ENCODE results near the gene SPIB.
"Not testable (repeated sequence)": the region's sequence is repeated elsewhere in the genome, so short reads cannot be mapped to it uniquely, and the experiment has no call there.

The SPIB gene

GRCh38 chr19:50387176-50387867, 31.4 kb upstream of the SPIB start:
- H3K27ac ChIP-seq = peak overlapping the region; percentile 74
- H3K9me3 ChIP-seq = no peaks in the 10 kb centered on the region
- H3K36me3 ChIP-seq = peaks cover 9% of the 10 kb centered on the region
- TF ChIP-seq CTCF (IDR thresholded peaks at IDR 0.05) = no peak
- peak overlapping the region; percentile 42 to 58 for H3K4me3 ChIP-seq (ENCODE audit: low read depth in 1 of 2, low read length in 1 of 2)
- H3K27me3 ChIP-seq = no peaks in the 10 kb centered on the region
- peaks cover 37 to 41% of the 10 kb centered on the region in 2 experiments for H3K4me1 ChIP-seq (ENCODE audit: control insufficient read depth in 1 of 2, insufficient read depth in 1 of 2, low read depth in 1 of 2, low read length in 1 of 2)

GRCh38 chr19:50387868-50388245, 30.9 kb upstream of the SPIB start:
- Histone ChIP-seq H3K27ac (peak overlapping the region; percentile 74), H3K9me3 (no peaks in the 10 kb centered on the region), H3K4me3 (ENCODE audit: low read depth in 1 of 2, low read length in 1 of 2) (peak overlapping the region; percentile 42 to 58), H3K27me3 (no peaks in the 10 kb centered on the region), H3K36me3 (peaks cover 4% of the 10 kb centered on the region), H3K4me1 (ENCODE audit: control insufficient read depth in 1 of 2, insufficient read depth in 1 of 2, low read depth in 1 of 2, low read length in 1 of 2) (peaks cover 37 to 41% of the 10 kb centered on the region in 2 experiments)
- TF ChIP-seq CTCF (IDR thresholded peaks at IDR 0.05) = no peak

GRCh38 chr19:50390295-50390694, 28.4 kb upstream of the SPIB start:
- not testable (repeated sequence) for H3K9me3 ChIP-seq; H3K27me3 ChIP-seq; H3K27ac ChIP-seq; H3K4me3 ChIP-seq (ENCODE audit: low read depth in 1 of 2, low read length in 1 of 2); H3K36me3 ChIP-seq
- H3K4me1 ChIP-seq (ENCODE audit: control insufficient read depth in 1 of 2, insufficient read depth in 1 of 2, low read depth in 1 of 2, low read length in 1 of 2) = peaks cover 18 to 24% of the 10 kb centered on the region in 2 experiments

GRCh38 chr19:50390952-50391351, 27.8 kb upstream of the SPIB start:
- peaks cover 12 to 18% of the 10 kb centered on the region in 2 experiments for H3K4me1 ChIP-seq (ENCODE audit: control insufficient read depth in 1 of 2, insufficient read depth in 1 of 2, low read depth in 1 of 2, low read length in 1 of 2)
- not testable (repeated sequence) for H3K4me3 ChIP-seq (ENCODE audit: low read depth in 1 of 2, low read length in 1 of 2); H3K9me3 ChIP-seq; H3K27me3 ChIP-seq; H3K27ac ChIP-seq; H3K36me3 ChIP-seq

- Histone ChIP-seq H3K27me3 (no peaks in the 10 kb centered on the region), H3K4me3 (ENCODE audit: low read depth in 1 of 2, low read length in 1 of 2) (no peak overlapping the region), H3K4me1 (ENCODE audit: control insufficient read depth in 1 of 2, insufficient read depth in 1 of 2, low read depth in 1 of 2, low read length in 1 of 2) (peaks cover 2 to 3% of the 10 kb centered on the region in 2 experiments), H3K9me3 (no peaks in the 10 kb centered on the region), H3K36me3 (no peaks in the 10 kb centered on the region), H3K27ac (no peak overlapping the region)
- no peak for TF ChIP-seq CTCF (IDR thresholded peaks at IDR 0.05)
Measured at GRCh38 chr19:50392759-50393158, 26.0 kb upstream of the SPIB start.

- Histone ChIP-seq H3K27ac (no peak overlapping the region), H3K36me3 (no peaks in the 10 kb centered on the region), H3K27me3 (no peaks in the 10 kb centered on the region), H3K4me1 (ENCODE audit: control insufficient read depth in 1 of 2, insufficient read depth in 1 of 2, low read depth in 1 of 2, low read length in 1 of 2) (no peaks in the 10 kb centered on the region), H3K9me3 (no peaks in the 10 kb centered on the region), H3K4me3 (ENCODE audit: low read depth in 1 of 2, low read length in 1 of 2) (no peak overlapping the region)
- TF ChIP-seq CTCF (IDR thresholded peaks at IDR 0.05) = no peak
Measured at GRCh38 chr19:50393589-50393988, 25.1 kb upstream of the SPIB start.
